CD14-positive monocyte (primary cell): ENCODE results near the gene FBXO17. TPM values are rescaled to one million over a fixed set of nuclear protein-coding genes. Genes with fewer than 3 reads are reported as not detected.

Experiments
- DNase-seq, 3 donors: peaks; one replicate each; pipeline ENCODE4 v3.0.0-alpha.2; 2011 to 2022
- H2AFZ ChIP-seq: 2 replicates; pipeline ENCODE4 v1.6.0; 2012; ENCODE audit warnings: mild to moderate bottlenecking, low read depth, low read length, inconsistent platforms; ENCODE audit not compliant: insufficient read depth, poor library complexity, severe bottlenecking
- H3K27ac ChIP-seq, 2 donors: 1 replicate in 1 of 2; 2 replicates in 1 of 2; pipeline ENCODE4 v1.5.1; 2012 to 2013; ENCODE audit warnings: low read length in 2 of 2, control low read depth in 1 of 2, inconsistent platforms in 1 of 2, low read depth in 1 of 2, mild to moderate bottlenecking in 1 of 2
- H3K27me3 ChIP-seq, 2 donors: one replicate each; pipeline versions ENCODE4 v1.6.0 to v1.6.1; 2011 to 2013; ENCODE audit warnings: low read length in 2 of 2; ENCODE audit not compliant: control insufficient read depth in 2 of 2, insufficient read depth in 2 of 2
- H3K36me3 ChIP-seq, 2 donors: replicated peaks in 1 of 2; 1 replicate in 1 of 2; 2 replicates in 1 of 2; pipeline versions ENCODE4 v1.5.1 to v1.6.1; 2012 to 2013; ENCODE audit warnings: low read length in 2 of 2, control low read depth in 1 of 2, inconsistent platforms in 1 of 2, mild to moderate bottlenecking in 1 of 2; ENCODE audit not compliant: insufficient read depth in 2 of 2, control insufficient read depth in 1 of 2
- H3K4me1 ChIP-seq, 2 donors: 1 replicate in 1 of 2; 2 replicates in 1 of 2; pipeline versions ENCODE4 v1.5.1 to v1.6.1; 2012 to 2013; ENCODE audit warnings: low read length in 2 of 2, control low read depth in 1 of 2, inconsistent platforms in 1 of 2, mild to moderate bottlenecking in 1 of 2, moderate library complexity in 1 of 2; ENCODE audit not compliant: insufficient read depth in 2 of 2, control insufficient read depth in 1 of 2
- H3K4me2 ChIP-seq: replicated peaks from 2 replicates; pipeline ENCODE3; 2012; ENCODE audit warnings: low read length, moderate library complexity, mild to moderate bottlenecking; ENCODE audit not compliant: poor library complexity, severe bottlenecking; ENCODE audit errors: extremely low read depth
- H3K4me3 ChIP-seq, 3 experiments: fragments of 200-600 bp in 1 of 3; sonication (generic) in 1 of 3; replicated peaks in 1 of 3; 1 replicate in 2 of 3; 2 replicates in 1 of 3; pipeline ENCODE4 v1.5.1; 2011 to 2013; ENCODE audit warnings: low read length in 3 of 3, mild to moderate bottlenecking in 3 of 3, control low read depth in 2 of 3, low read depth in 2 of 3, inconsistent platforms in 1 of 3, moderate library complexity in 1 of 3
- H3K79me2 ChIP-seq: 2 replicates; pipeline ENCODE4 v1.6.0; 2012; ENCODE audit warnings: mild to moderate bottlenecking, control low read depth, inconsistent platforms, low read length, moderate library complexity; ENCODE audit not compliant: insufficient read depth
- H3K9ac ChIP-seq: 2 replicates; pipeline ENCODE4 v1.6.0; 2017; ENCODE audit warnings: low read length, mild to moderate bottlenecking; ENCODE audit not compliant: insufficient read depth, poor library complexity, severe bottlenecking
- H3K9me3 ChIP-seq, 2 donors: replicated peaks in 1 of 2; 1 replicate in 1 of 2; 2 replicates in 1 of 2; pipeline versions ENCODE4 v1.5.1 to v1.6.1; 2012 to 2013; ENCODE audit warnings: low read length in 2 of 2, control low read depth in 1 of 2; ENCODE audit not compliant: control insufficient read depth in 1 of 2, insufficient read depth in 1 of 2
- H4K20me1 ChIP-seq: 2 replicates; pipeline ENCODE4 v1.6.0; 2012; ENCODE audit warnings: mild to moderate bottlenecking, low read length, control low read depth, moderate library complexity; ENCODE audit not compliant: insufficient read depth
- H3K27ac Mint-ChIP-seq, 7 donors: one replicate each; pipeline ENCODE4 v1.8.0; 2020; ENCODE audit warnings: mild to moderate bottlenecking in 7 of 7, mixed read lengths in 7 of 7, moderate library complexity in 6 of 7, inconsistent platforms in 2 of 7
- H3K27me3 Mint-ChIP-seq, 3 donors: one replicate each; pipeline ENCODE4 v1.8.0; 2021 to 2022; ENCODE audit warnings: low read depth in 3 of 3, mild to moderate bottlenecking in 3 of 3, mixed read lengths in 3 of 3, moderate library complexity in 3 of 3, inconsistent platforms in 1 of 3
- H3K36me3 Mint-ChIP-seq, 2 donors: one replicate each; pipeline ENCODE4 v1.8.0; 2020; ENCODE audit warnings: mixed read lengths in 2 of 2, inconsistent platforms in 1 of 2, mild to moderate bottlenecking in 1 of 2
- H3K4me1 Mint-ChIP-seq: one replicate; pipeline ENCODE4 v1.8.0; 2020; ENCODE audit warnings: mild to moderate bottlenecking, mixed read lengths
- H3K4me3 Mint-ChIP-seq, 2 donors: one replicate each; pipeline ENCODE4 v1.8.0; 2020; ENCODE audit warnings: mild to moderate bottlenecking in 2 of 2, mixed read lengths in 2 of 2, moderate library complexity in 1 of 2
- H3K9me3 Mint-ChIP-seq, 7 donors: one replicate each; pipeline ENCODE4 v1.8.0; 2020 to 2022; ENCODE audit warnings: mixed read lengths in 7 of 7, mild to moderate bottlenecking in 6 of 7, moderate library complexity in 6 of 7, inconsistent platforms in 2 of 7
- CTCF ChIP-seq: fragments of 200-600 bp; IDR thresholded peaks from one replicate; pipeline ENCODE4 v1.8.0; 2022; ENCODE audit warnings: antibody characterized with exemption, mild to moderate bottlenecking
- WGBS: methylation state at CpG from one replicate; pipeline ENCODE4 v1.1.5; 2013; ENCODE audit warnings: missing lambda C conversion rate; ENCODE audit not compliant: insufficient coverage; 5-methylcytosine and 5-hydroxymethylcytosine counted together
- intact Hi-C, 2 donors: fragments of 100-400 bp; cut with micrococcal nuclease; formaldehyde crosslinking; loops; one replicate each; pipeline versions ENCODE4 v1.15.0 to v1.15.1; 2023
- polyA plus RNA-seq, 3 donors: library from polyadenylated mRNA; depleted of rRNA in 1 of 3; unstranded in 2 of 3; stranded (reverse) in 1 of 3; fragments of 300-500 nt in 2 of 3; fragments of >200 nt in 1 of 3; fragmentation: Illumina TruSeq in 2 of 3; gene quantifications; 1 replicate in 2 of 3; 2 replicates in 1 of 3; pipeline ENCODE4 v1.2.3, GENCODE V29; 2012 to 2021

FBXO17 gene
- polyA plus RNA-seq, 3 donors: not detected

- no peak overlapping the region for H2AFZ ChIP-seq
- no peak overlapping the region for H3K27ac ChIP-seq
- intact Hi-C loops: no loop called here
- H3K9ac ChIP-seq: no peak overlapping the region
- Mint-ChIP-seq H3K27me3 (peaks cover 0 to 6% (median 2%) of the 10 kb centered on the region in 3 donors), H3K4me1 (peaks cover 3% of the 10 kb centered on the region), H3K27ac (peak overlapping the region in 2 of 7 donors; percentile 51 to 72), H3K9me3 (peaks cover 0 to 2% (median 0%) of the 10 kb centered on the region in 7 donors), H3K36me3 (peaks cover 7 to 10% of the 10 kb centered on the region in 2 donors), H3K4me3 (no peak overlapping the region)
- H3K79me2 ChIP-seq: no peaks in the 10 kb centered on the region
- TF ChIP-seq CTCF: no peak
- H3K36me3 ChIP-seq: peaks cover 0 to 3% of the 10 kb centered on the region in 2 donors
- no peaks in the 10 kb centered on the region for H4K20me1 ChIP-seq
- no peaks in the 10 kb centered on the region for H3K9me3 ChIP-seq
- no peak overlapping the region for H3K4me3 ChIP-seq
- H3K4me2 ChIP-seq: no peak overlapping the region
- 98% methylated on average over 39 of the region's 44 CpGs for WGBS
- H3K4me1 ChIP-seq: no peaks in the 10 kb centered on the region
- DNase-seq: no peak
- H3K27me3 ChIP-seq: no peaks in the 10 kb centered on the region
Observed at GRCh38 chr19:38915329-38916321, 59.9 kb downstream of the FBXO17 start.

- Histone ChIP-seq H3K4me2 (no peak overlapping the region), H3K79me2 (no peaks in the 10 kb centered on the region), H3K27ac (no peak overlapping the region), H3K9ac (no peak overlapping the region), H3K27me3 (no peaks in the 10 kb centered on the region), H2AFZ (no peak overlapping the region), H3K4me1 (no peaks in the 10 kb centered on the region), H3K4me3 (no peak overlapping the region), H3K36me3 (peaks cover 2 to 3% of the 10 kb centered on the region in 2 donors), H4K20me1 (no peaks in the 10 kb centered on the region), H3K9me3 (no peaks in the 10 kb centered on the region)
- H3K4me3 Mint-ChIP-seq: no peak overlapping the region
- H3K27ac Mint-ChIP-seq: peak overlapping the region in 1 of 7 donors; percentile 37
- DNase-seq: no peak
- WGBS: 98% methylated on average over 8 of the region's 8 CpGs
- no peak for TF ChIP-seq CTCF
- H3K9me3 Mint-ChIP-seq: peaks cover 0 to 3% (median 0%) of the 10 kb centered on the region in 7 donors
- intact Hi-C loops: no loop called here
- peaks cover 6 to 13% of the 10 kb centered on the region in 2 donors for H3K36me3 Mint-ChIP-seq
- H3K4me1 Mint-ChIP-seq: peaks cover 3% of the 10 kb centered on the region
- peaks cover 0 to 6% (median 2%) of the 10 kb centered on the region in 3 donors for H3K27me3 Mint-ChIP-seq
Observed at GRCh38 chr19:38913958-38914357, 61.6 kb downstream of the FBXO17 start.
